Activated CD4-positive, CD25-positive, alpha-beta regulatory T cell treated with anti-CD3 and anti-CD28 coated beads, Interleukin-2, amount 50 U/mL, for 24 hours (primary cell): ENCODE data around the gene HBB.

Experiments used
- ATAC-seq, 2 donors: fragments of 150-1000 bp; cut with Tn5 transposase; one replicate each; pipeline ENCODE4 v1.10.0; 2021; ENCODE audit warnings: mild to moderate bottlenecking in 1 of 2, moderate library complexity in 1 of 2

The HBB gene

DNA sequence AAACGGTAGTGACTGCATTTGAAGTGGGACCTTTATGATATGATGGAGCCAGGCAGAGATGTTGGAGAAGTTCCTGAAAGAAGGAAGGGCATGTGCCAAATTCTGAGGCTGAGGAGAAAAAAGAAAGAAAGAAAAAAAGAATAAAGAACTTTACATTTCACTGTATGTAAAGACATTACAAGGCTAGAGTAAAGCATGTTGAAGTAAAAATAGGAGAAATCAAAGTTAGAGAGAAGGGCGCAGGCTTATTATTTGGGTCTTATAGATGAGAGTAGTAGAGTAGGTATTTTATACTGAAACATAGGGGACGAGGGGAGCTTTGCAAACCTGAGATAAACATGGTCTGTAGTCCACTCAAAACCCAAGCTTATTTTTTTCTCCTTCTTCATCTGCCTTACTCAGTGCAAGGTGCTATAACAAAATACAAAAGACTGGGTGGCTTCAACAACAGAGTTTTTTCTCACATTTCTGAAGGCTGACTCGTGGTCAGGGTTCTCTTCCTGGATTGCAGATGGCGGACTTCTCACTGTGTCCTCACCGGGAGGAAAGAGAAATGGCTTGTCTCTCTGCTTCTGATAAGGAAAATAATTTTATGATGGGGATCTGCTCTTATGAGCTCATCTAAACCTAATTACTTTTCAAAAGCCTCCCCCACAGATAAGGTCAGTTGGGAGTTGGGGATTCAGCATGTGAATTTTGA lies 20.1 kb upstream of the HBB start:
- no peak for ATAC-seq

DNA sequence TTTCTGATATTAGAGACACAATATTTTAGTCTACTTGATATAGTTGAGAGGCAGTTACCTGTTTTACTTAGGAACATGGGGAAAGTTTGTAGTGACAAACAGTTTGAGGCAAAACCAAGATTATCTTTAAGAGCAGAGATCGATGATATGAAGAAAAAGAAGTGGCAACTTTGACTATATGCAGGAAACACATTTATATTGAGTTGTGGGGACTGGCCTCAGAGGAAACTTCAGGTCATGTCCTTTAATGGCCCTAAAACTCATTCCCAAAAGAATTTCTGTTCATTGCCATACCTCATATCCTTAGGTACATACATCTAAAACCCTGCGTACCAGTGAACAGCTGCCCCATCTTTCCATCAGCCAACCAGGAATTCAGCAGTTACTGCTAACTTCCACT lies 18.3 kb upstream of the HBB start:
- ATAC-seq: no peak

DNA sequence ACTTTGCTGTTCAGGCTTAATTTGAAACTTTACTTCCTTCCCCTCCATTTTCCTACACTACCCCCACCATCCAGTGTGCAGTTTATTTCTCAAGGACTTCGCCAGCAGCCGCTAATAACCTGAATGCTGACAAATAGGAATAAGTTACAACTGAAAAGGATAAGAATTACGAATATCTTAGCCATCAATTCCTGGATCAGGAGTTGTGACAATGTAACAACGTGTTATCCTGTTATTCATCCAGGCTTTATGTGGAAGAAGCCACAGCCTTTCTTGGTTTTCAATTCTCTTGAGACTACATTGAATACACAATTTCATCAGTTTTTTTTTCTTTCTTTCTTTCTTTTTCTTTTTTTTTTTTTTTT lies 16.9 kb upstream of the HBB start:
- no peak for ATAC-seq

DNA sequence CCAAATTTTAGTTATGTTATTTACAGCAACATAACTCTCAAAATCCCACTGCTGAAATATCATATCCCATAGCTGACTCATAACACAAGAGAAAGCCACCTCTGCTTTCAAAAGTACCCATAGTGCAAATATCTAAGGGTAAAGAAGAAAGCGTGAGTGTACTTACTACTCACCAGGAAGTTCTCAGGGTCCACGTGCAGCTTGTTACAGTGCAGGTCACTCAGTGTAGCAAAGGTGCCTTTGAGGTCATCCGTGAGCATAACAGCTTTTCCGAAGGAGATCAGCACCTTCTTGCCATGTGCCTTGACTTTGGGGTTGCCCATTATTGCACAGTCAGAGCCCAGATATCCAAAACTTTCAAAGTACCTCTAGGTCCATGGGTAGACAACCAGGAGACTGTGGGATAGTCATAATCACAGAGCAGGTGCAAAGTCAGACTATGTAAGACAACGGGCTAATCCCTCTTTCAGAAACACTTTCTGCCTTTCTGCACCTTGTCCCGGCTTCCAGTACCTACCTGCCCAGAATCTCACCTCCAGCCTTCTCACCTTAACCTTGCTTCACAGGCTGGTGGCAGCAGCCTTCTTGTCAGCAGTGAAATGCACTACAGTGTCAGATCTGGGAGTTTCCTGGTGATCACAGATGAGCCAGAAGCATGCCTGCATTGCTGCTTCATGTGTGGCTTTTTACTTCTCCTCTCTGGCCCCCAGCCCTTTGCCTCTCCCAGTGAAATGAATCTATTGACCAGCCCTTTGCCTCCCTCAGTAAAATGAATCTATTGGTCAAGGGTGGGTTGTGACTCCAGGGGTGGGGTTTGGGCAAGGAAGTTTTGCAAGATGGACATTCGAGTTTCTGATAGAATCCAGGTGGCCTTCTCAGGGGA lies 16.3 kb upstream of the HBB start:
- no peak for ATAC-seq

DNA sequence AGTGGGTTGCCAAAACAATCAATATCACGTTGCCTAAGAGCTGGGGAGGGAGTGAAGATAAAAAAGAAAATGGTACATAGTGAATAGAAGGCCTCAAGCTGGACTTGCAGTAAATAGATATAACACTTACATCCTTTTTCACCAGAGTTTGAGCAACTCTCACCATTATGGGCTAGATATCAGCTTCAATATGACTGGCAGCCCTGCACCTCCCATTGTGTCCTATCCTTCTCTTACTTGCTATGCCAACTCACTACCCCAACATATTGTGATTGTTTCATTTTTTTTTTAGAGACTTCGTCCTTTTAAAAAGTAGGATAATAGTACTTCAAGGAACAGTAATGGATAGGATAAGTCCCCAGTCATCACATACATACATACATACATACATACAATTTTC lies 15.3 kb upstream of the HBB start:
- no peak for ATAC-seq

DNA sequence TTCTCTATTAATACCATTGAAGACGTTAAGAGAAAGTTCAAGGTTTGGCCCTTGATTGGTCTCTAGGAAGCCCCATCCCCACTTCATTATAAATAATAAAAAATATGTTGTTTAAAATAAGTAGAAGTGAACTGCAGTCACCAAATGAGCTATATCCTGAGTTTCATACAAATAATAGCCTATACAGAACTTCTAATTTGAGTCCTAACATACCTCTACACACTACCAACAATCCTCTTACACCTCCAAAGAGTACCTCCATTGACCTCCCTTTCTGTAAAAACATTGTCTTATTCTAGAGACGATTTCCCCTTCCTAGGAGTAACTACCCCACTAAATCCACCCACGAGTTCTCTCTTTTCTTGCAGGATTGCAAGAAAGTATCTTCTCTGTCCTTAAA lies 14.6 kb upstream of the HBB start:
- no peak for ATAC-seq

DNA sequence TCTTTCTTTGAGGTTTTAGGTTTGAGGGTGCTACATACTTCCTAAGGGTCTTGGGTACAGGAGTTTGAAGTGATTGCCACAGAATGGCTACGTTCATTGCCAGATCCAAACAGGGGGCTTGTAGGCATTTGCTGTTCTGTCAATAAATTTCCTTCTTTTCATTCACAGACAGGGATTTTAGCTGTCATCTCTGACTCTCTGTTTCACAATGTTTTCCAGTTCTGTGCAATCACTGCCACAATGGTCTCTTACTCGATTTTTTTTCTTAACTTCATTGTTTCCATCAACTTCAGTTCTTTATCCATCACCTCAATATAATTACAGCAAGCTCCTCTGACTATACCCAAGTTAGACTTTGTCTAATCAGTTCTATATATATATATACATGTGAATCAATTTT lies 13.6 kb upstream of the HBB start:
- ATAC-seq: no peak

DNA sequence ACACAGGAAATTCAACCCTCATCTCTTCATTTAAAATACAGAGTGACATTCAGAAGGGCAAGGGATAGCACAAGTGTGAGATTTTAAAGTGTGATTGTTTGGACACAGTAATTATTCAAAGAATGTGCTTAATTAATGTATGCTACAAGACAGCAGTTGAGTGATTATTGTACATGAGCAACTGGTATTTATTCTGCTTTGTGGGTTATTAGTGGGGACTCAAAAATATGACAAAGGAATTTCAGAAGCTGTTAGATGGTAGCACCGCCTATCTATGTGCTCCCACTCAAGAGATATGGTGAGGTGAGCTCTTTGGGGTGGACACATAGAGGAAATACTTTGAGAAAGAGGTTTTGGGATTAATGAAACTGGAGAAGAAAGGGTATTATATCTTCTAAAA lies 13.2 kb upstream of the HBB start:
- no peak for ATAC-seq

DNA sequence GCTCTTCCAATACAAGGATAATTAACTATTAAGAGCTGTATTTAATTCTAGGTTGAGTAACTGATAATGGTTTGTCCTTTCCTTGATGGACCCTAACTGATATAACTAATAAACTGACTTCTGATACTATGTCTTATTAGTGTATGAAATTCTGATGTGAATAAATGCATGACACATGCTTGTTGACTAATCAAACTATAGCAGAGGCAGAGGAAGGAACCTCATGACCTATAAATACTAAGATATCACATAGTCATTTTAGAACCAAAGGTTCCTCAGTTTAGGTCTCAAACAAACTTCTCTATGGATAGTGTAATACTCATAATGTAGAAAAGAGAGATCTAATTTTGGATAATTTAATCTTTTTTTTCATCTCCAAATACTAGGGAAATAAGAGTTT lies 12.2 kb upstream of the HBB start:
- ATAC-seq: no peak

DNA sequence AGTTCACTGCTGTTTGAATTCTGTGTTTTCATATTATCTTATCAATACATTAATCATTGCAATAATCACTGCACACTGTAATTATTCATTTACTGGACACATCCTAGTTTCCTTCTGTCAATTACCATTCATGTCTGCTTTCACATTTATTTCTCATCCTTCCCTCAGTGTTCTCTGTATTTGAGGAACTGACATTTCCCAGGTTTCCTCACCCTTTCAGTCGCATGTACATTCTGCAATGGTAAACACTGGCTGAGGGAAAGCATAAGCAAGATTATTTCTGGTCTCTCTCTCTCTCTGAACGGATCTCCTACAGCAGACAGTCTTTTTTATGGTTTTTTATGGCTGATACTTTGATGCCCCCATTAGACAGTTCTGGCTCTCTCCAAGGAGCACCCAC lies 11.6 kb upstream of the HBB start:
- ATAC-seq: no peak

DNA sequence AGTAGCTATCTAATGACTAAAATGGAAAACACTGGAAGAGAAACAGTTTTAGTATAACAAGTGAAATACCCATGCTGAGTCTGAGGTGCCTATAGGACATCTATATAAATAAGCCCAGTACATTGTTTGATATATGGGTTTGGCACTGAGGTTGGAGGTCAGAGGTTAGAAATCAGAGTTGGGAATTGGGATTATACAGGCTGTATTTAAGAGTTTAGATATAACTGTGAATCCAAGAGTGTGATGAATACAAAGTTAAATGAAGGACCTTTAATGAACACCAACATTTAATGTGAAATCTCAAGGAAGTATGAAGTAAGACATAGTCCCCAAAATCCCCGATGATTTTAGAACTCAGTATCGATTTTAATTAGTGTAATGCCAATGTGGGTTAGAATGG lies 10.5 kb upstream of the HBB start:
- no peak for ATAC-seq

DNA sequence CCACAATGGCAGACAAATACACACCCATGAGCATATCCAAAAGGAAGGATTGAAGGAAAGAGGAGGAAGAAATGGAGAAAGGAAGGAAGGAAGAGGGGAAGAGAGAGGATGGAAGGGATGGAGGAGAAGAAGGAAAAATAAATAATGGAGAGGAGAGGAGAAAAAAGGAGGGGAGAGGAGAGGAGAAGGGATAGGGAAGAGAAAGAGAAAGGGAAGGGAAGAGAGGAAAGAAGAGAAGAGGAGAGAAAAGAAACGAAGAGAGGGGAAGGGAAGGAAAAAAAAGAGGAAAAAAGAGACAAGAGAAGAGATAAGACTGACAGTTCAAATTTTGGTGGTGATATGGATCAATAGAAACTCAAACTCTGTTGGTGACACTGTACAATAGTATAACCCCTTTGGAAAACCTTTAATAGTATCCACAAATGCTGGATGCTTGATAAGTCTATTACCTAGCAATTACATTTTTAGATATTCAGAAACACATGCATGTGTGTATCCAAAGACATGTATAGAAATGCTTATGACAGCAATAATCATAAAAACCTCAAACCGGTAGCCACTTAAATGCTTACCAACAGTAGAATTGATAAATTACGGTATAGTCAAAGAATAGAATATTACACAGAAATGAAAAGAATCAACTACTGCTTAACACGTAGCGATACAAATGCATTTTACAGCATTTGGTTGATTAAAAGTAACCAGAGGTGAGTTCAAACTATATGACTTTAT lies 8.7 kb upstream of the HBB start:
- no peak for ATAC-seq

DNA sequence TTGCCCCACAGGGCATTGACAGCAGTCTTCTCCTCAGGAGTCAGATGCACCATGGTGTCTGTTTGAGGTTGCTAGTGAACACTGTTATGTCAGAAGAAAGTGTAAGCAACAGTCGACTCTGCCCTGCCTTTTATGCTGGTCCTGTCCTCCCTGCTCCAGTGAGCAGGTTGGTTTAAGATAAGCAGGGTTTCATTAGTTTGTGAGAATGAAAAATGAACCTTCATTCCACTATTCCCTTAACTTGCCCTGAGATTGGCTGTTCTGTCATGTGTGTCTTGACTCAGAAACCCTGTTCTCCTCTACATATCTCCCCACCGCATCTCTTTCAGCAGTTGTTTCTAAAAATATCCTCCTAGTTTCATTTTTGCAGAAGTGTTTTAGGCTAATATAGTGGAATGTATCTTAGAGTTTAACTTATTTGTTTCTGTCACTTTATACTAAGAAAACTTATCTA lies 7.5 kb upstream of the HBB start, which contains the start of gene HBD:
Gene HBD (minus strand): TSS at position 103 of the 454 bp plus-strand sequence. CDS start 50 bp downstream, at position 53.
- ATAC-seq: no peak

DNA sequence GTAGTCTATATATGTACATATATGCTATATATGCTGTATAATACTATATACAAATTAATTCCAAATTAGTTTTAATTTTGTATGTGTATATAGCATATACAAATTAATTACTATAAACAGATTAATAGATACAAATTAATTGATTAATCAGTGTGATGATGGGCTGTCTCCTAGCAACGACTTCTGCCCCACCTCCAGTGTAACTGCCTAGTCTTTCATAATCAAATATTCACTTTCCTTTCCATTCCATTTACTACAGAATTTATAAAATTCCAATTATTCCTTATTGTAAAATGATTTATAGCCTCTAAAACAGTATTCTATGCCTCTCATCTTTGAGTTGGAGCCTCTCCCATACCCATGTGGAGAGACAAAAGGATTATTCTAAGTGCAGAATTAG lies 6.4 kb upstream of the HBB start:
- ATAC-seq: no peak

DNA sequence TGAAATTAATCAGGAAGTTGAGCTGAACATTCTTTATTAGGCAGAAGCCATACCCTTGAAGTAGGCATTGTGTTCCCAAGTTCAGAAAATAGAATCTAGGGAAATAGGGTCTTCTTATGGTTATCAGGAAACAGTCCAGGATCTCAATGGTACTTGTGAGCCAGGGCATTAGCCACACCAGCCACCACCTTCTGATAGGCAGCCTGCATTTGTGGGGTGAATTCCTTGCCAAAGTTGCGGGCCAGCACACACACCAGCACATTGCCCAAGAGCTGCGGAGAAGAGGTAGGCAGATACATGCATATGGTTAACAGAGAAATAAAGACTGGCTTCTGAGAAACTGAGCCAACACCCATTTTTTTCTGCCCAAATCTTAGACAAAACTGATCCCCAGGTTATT lies 6.0 kb upstream of the HBB start:
- no peak for ATAC-seq

DNA sequence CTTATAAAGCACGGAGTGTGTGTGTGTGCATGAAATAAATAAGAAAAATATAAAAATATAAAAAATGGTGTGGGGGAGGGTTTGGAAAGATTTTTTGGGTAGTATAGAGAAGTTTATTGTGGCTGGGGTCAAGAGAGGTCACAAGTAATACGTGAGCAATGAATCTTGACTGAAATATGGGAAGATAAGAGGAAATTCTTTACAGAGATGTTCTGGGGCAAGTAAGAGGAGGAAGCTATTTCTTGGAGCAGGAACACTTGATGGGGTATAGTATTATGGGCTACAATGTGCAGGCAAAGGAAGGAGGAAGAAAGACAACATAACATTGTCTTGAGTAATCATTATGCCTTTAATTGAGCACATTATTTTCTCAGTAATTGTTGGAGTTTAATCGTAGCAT lies 5.3 kb upstream of the HBB start:
- no peak for ATAC-seq

DNA sequence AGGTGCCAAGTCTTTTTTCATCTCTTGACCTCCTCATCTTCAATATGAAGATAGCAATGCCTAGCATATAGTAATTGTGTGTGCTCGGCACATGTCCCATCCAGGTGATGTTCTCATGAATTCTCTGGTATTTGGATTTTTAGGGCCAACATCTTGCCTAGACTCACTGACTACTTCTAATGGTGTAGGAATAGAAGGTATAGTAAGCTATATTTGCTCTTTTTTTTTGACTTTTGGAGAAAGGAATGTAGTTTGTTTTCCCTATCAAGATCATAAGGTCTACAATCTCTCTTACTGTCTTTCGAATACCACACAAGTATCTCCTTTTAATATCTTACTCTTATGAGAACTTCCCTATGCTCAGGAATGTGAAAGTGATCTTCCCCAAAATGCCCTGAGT lies 4.2 kb upstream of the HBB start:
- no peak for ATAC-seq

DNA sequence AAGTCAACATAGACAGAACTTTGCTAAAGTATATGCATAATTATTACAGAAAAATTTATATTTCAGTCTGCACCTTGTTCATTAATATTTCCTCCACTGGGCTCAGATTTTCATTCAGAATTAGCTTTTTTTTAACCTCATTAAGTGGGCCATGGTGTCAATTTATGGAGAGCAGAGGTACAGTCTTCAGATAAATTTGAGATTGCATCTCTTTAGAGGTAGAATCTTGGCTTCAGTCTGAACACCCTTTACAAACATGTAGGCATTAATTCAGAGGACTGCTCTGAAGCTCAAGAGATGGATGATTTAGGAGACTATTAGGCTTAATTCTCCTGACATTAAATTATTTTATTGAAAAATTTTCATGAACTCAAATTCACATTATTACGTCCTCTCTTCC lies 3.4 kb upstream of the HBB start:
- no peak for ATAC-seq

DNA sequence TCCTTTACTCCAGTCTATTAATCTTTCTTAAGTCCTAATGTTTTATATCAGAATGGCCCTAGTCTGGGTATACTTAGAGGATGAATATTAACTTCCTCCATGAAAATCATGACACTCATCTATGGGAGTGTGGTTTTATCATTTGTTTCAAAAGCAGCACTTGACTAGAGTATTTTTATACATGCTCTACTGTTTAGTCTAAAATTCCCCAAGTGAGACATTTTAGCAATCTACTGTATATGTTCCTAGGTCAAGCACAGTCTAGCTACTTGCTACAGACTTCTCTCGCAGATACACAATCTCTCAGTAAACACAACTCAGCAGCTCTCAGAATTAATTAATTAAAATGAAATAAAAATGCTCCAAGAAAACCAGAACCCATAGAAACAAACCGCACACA lies 2.9 kb upstream of the HBB start:
- ATAC-seq: no peak

DNA sequence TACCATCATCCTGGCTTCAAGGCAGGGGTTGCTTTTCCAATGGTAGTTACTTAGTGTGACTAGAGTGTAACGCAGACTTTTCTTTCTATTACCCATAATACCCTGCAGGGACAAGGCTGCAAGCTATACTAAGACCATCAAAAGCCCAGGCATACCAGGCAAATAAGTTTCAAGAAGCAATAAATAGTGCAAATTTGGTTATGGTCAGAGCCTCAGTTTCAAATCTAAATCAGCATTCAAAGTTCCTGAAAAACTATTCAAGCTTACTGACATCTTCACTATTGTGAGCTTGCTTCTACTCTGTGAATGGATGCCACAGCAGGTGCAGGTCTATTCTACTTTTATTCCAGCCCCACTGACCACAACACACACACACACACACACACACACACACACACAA lies 2.5 kb upstream of the HBB start:
- ATAC-seq: no peak

DNA sequence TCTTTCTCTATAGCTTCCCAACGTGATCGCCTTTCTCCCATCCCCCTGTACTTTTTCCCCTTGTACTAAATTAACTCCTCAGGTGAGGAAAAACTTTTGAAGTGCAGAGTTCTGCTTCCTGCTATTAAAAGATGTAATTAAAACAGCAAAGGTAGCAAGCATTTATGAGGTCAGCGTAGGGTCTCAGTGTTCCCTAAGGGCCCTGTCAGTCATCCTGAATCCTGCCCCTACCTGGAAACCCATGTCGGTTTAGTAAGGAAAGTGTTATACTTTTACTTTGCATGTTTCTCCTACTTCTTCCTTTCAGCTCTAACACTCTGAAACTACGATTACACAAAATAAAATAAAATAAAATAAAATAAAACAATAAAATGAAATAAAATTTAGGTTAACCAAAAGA lies 1.3 kb upstream of the HBB start:
- ATAC-seq: no peak

DNA sequence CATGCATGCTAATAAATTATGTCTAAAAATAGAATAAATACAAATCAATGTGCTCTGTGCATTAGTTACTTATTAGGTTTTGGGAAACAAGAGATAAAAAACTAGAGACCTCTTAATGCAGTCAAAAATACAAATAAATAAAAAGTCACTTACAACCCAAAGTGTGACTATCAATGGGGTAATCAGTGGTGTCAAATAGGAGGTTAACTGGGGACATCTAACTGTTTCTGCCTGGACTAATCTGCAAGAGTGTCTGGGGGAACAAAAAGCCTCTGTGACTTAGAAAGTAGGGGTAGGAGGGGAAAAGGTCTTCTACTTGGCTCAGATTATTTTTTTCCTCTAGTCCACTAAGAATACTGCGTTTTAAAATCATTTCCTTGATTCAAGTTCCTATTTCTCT lies 810 bp upstream of the HBB start:
- ATAC-seq: no peak

DNA sequence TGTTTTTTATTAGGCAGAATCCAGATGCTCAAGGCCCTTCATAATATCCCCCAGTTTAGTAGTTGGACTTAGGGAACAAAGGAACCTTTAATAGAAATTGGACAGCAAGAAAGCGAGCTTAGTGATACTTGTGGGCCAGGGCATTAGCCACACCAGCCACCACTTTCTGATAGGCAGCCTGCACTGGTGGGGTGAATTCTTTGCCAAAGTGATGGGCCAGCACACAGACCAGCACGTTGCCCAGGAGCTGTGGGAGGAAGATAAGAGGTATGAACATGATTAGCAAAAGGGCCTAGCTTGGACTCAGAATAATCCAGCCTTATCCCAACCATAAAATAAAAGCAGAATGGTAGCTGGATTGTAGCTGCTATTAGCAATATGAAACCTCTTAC lies 1.4 kb downstream of the HBB start:
- ATAC-seq: no peak
